Naive thymus-derived CD4-positive, alpha-beta T cell (primary cell): Measurements from ENCODE around the gene CCDC85B. TPM values are rescaled to one million over a fixed set of nuclear protein-coding genes. Genes with fewer than 3 reads are reported as not detected.

Experiments used
- ATAC-seq: fragments of 150-1000 bp; cut with Tn5 transposase; 2 replicates; pipeline ENCODE4 v1.10.0; 2021; ENCODE audit warnings: mild to moderate bottlenecking, moderate library complexity
- CTCF ChIA-PET: fragments of 350-600 bp; sonication (Branson Sonifier 250); formaldehyde crosslinking; loops from one replicate; lab custom pipeline; 2021; ENCODE audit warnings: antibody characterized with exemption; lab: Charles Lee
- POLR2A ChIA-PET: fragments of 350-600 bp; sonication (Branson Sonifier 250); formaldehyde crosslinking; loops from one replicate; lab custom pipeline; 2021; ENCODE audit warnings: antibody characterized with exemption, inconsistent platforms; lab: Charles Lee
- DNase-seq, 9 donors: peaks; one replicate each; pipeline versions ENCODE4 v3.0.0 to v3.0.0-alpha.2; 2020 to 2022; ENCODE audit warnings: mixed read lengths in 1 of 9
- H3K27ac ChIP-seq: one replicate; pipeline ENCODE4 v1.7.0; 2013; ENCODE audit warnings: mild to moderate bottlenecking, low read depth, low read length, moderate library complexity
- H3K27me3 ChIP-seq, 2 donors: one replicate each; pipeline ENCODE4 v1.7.0; 2013; ENCODE audit warnings: low read length in 2 of 2, mild to moderate bottlenecking in 2 of 2, moderate library complexity in 2 of 2; ENCODE audit not compliant: control insufficient read depth in 2 of 2, insufficient read depth in 2 of 2
- H3K36me3 ChIP-seq, 3 experiments: 1 replicate in 2 of 3; 2 replicates in 1 of 3; pipeline ENCODE4 v1.7.0; 2013; ENCODE audit warnings: low read length in 3 of 3, mild to moderate bottlenecking in 3 of 3, moderate library complexity in 1 of 3; ENCODE audit not compliant: insufficient read depth in 3 of 3, control insufficient read depth in 2 of 3
- H3K4me1 ChIP-seq, 2 donors: one replicate each; pipeline ENCODE4 v1.7.0; 2013; ENCODE audit warnings: low read length in 2 of 2, mild to moderate bottlenecking in 2 of 2, moderate library complexity in 1 of 2; ENCODE audit not compliant: control insufficient read depth in 2 of 2, insufficient read depth in 2 of 2
- H3K4me3 ChIP-seq: 2 replicates; pipeline ENCODE4 v1.7.0; 2013; ENCODE audit warnings: mild to moderate bottlenecking, low read length
- H3K9me3 ChIP-seq, 3 experiments: 1 replicate in 2 of 3; 2 replicates in 1 of 3; pipeline ENCODE4 v1.7.0; 2013; ENCODE audit warnings: low read length in 3 of 3; ENCODE audit not compliant: control insufficient read depth in 2 of 3
- H3K27ac Mint-ChIP-seq, 9 donors: one replicate each; pipeline ENCODE4 v1.8.0; 2020 to 2022; ENCODE audit warnings: mixed read lengths in 9 of 9, mild to moderate bottlenecking in 8 of 9, moderate library complexity in 5 of 9, inconsistent platforms in 2 of 9
- H3K27me3 Mint-ChIP-seq, 5 donors: one replicate each; pipeline ENCODE4 v1.8.0; 2021 to 2022; ENCODE audit warnings: mixed read lengths in 5 of 5, mild to moderate bottlenecking in 1 of 5
- H3K36me3 Mint-ChIP-seq, 5 donors: one replicate each; pipeline ENCODE4 v1.8.0; 2020 to 2022; ENCODE audit warnings: mixed read lengths in 5 of 5, mild to moderate bottlenecking in 3 of 5, inconsistent platforms in 1 of 5
- H3K4me1 Mint-ChIP-seq, 7 donors: one replicate each; pipeline ENCODE4 v1.8.0; 2020 to 2022; ENCODE audit warnings: mixed read lengths in 7 of 7, mild to moderate bottlenecking in 3 of 7, inconsistent platforms in 1 of 7
- H3K4me3 Mint-ChIP-seq, 10 donors: one replicate each; pipeline ENCODE4 v1.8.0; 2020 to 2022; ENCODE audit warnings: mild to moderate bottlenecking in 10 of 10, mixed read lengths in 10 of 10, moderate library complexity in 6 of 10, inconsistent platforms in 2 of 10
- H3K9me3 Mint-ChIP-seq, 11 donors: one replicate each; pipeline ENCODE4 v1.8.0; 2020 to 2022; ENCODE audit warnings: mixed read lengths in 11 of 11, mild to moderate bottlenecking in 4 of 11, inconsistent platforms in 1 of 11, moderate library complexity in 1 of 11
- intact Hi-C, 2 donors: fragments of 100-400 bp; cut with micrococcal nuclease; formaldehyde crosslinking; loops; one replicate each; pipeline ENCODE4 v1.15.1; 2023
- polyA plus RNA-seq, 2 donors: library from polyadenylated mRNA; unstranded; fragments of 300-500 nt; fragmentation: Illumina TruSeq; gene quantifications; one replicate each; pipeline ENCODE4 v1.2.3, GENCODE V29; 2021
- total RNA-seq, 6 experiments: library from RNA in 5 of 6; stranded (reverse) in 5 of 6; gene quantifications; 1 replicate in 5 of 6; 2 replicates in 1 of 6; pipeline ENCODE4 v1.2.3 and lab custom pipeline; 2021 to 2026

Gene CCDC85B
- total and polyA plus RNA-seq, 7 experiments from 2014 or later: 21.1 to 85.0 (median 27.4) TPM

GRCh38 chr11:65915101-65915820 is 24.8 kb downstream of the CCDC85B start:
- Histone ChIP-seq H3K27me3 (no peaks in the 10 kb centered on the region), H3K4me1 (peaks cover 16 to 20% of the 10 kb centered on the region in 2 donors), H3K4me3 (no peak overlapping the region), H3K36me3 (peaks cover 0 to 7% (median 0%) of the 10 kb centered on the region in 3 experiments), H3K9me3 (no peaks in the 10 kb centered on the region), H3K27ac (no peak overlapping the region)
- peaks cover 0 to 2% (median 0%) of the 10 kb centered on the region in 5 donors for H3K27me3 Mint-ChIP-seq
- no peak for DNase-seq
- intact Hi-C loops: no loop called here
- H3K4me1 Mint-ChIP-seq: peaks cover 24 to 37% (median 27%) of the 10 kb centered on the region in 7 donors
- POLR2A ChIA-PET: interaction anchor here (0.6 to 2.8 kb wide), 8 partner anchors 8 to 55 kb away, joined by 3 to 17 read pairs (median 3); partner anchors contain the start of genes CCDC85B and MUS81
- peak overlapping the region in 7 of 10 donors; percentile 10 to 46 (median 29) for H3K4me3 Mint-ChIP-seq
- CTCF ChIA-PET: interaction anchor here (0.7 to 1.1 kb wide), 3 partner anchors 26 to 31 kb away, joined by 3 to 5 read pairs (median 4); no protein-coding TSS in a partner anchor
- no peak for ATAC-seq
- peak overlapping the region in 6 of 9 donors; percentile 7 to 70 (median 32) for H3K27ac Mint-ChIP-seq
- H3K9me3 Mint-ChIP-seq: no peaks in the 10 kb centered on the region
- peaks cover 0 to 19% (median 0%) of the 10 kb centered on the region in 5 donors for H3K36me3 Mint-ChIP-seq

- H3K4me3 ChIP-seq: no peak overlapping the region
- Mint-ChIP-seq H3K27me3 (peaks cover 0 to 2% (median 0%) of the 10 kb centered on the region in 5 donors), H3K4me1 (peaks cover 24 to 42% (median 29%) of the 10 kb centered on the region in 7 donors), H3K9me3 (no peaks in the 10 kb centered on the region), H3K36me3 (peaks cover 0 to 21% (median 0%) of the 10 kb centered on the region in 5 donors), H3K4me3 (peak overlapping the region in 2 of 10 donors; percentile 52 to 72), H3K27ac (peak overlapping the region in 2 of 9 donors; percentile 84 to 87)
- peaks cover 0 to 12% (median 0%) of the 10 kb centered on the region in 3 experiments for H3K36me3 ChIP-seq
- DNase-seq: no peak
- ChIA-PET POLR2A (interaction anchor here (1.0 to 2.8 kb wide), 4 partner anchors 12 to 25 kb away, joined by 3 to 17 read pairs (median 4); partner anchors contain the start of gene CCDC85B), CTCF (interaction anchor here (0.7 kb wide), 1 partner anchor 31 kb away, joined by 4 read pairs; no protein-coding TSS in a partner anchor)
- intact Hi-C loops: no loop called here
- peaks cover 22 to 26% of the 10 kb centered on the region in 2 donors for H3K4me1 ChIP-seq
- no peak overlapping the region for H3K27ac ChIP-seq
- ATAC-seq: no peak
- H3K9me3 ChIP-seq: no peaks in the 10 kb centered on the region
- no peaks in the 10 kb centered on the region for H3K27me3 ChIP-seq
These were observed 25.4 kb downstream of the CCDC85B start for GRCh38 chr11:65915821-65916251.

GRCh38 chr11:65916391-65916790 is 25.9 kb downstream of the CCDC85B start:
- no peak for ATAC-seq
- DNase-seq: no peak
- intact Hi-C loops: no loop called here
- H3K27ac Mint-ChIP-seq: peak overlapping the region in 6 of 9 donors; percentile 35 to 87 (median 75)
- H3K9me3 ChIP-seq: no peaks in the 10 kb centered on the region
- ChIA-PET CTCF (interaction anchor here (0.7 kb wide), 1 partner anchor 32 kb away, joined by 4 read pairs; no protein-coding TSS in a partner anchor), POLR2A (interaction anchor here (0.9 to 2.8 kb wide), 4 partner anchors 23 to 43 kb away, joined by 3 to 17 read pairs (median 4); partner anchors contain the start of gene CCDC85B)
- peaks cover 0 to 18% (median 0%) of the 10 kb centered on the region in 3 experiments for H3K36me3 ChIP-seq
- no peaks in the 10 kb centered on the region for H3K27me3 ChIP-seq
- peaks cover 0 to 21% (median 0%) of the 10 kb centered on the region in 5 donors for H3K36me3 Mint-ChIP-seq
- H3K4me3 Mint-ChIP-seq: peak overlapping the region; percentile 52 to 96 (median 88)
- peaks cover 0 to 2% (median 0%) of the 10 kb centered on the region in 5 donors for H3K27me3 Mint-ChIP-seq
- no peak overlapping the region for H3K4me3 ChIP-seq
- H3K27ac ChIP-seq: no peak overlapping the region
- peaks cover 26 to 28% of the 10 kb centered on the region in 2 donors for H3K4me1 ChIP-seq
- no peaks in the 10 kb centered on the region for H3K9me3 Mint-ChIP-seq
- peaks cover 24 to 43% (median 29%) of the 10 kb centered on the region in 7 donors for H3K4me1 Mint-ChIP-seq

- Histone ChIP-seq H3K9me3 (no peaks in the 10 kb centered on the region), H3K4me3 (peak overlapping the region; percentile 83), H3K36me3 (peaks cover 0 to 23% (median 0%) of the 10 kb centered on the region in 3 experiments), H3K4me1 (peaks cover 26 to 28% of the 10 kb centered on the region in 2 donors), H3K27me3 (no peaks in the 10 kb centered on the region), H3K27ac (peak overlapping the region; percentile 27)
- peaks cover 25 to 47% (median 29%) of the 10 kb centered on the region in 7 donors for H3K4me1 Mint-ChIP-seq
- intact Hi-C loops: no loop called here
- H3K4me3 Mint-ChIP-seq: peak overlapping the region; percentile 52 to 96 (median 88)
- no peaks in the 10 kb centered on the region for H3K27me3 Mint-ChIP-seq
- ChIA-PET POLR2A (interaction anchor here (0.6 to 2.5 kb wide), 12 partner anchors 8 to 282 kb away, joined by 3 to 54 read pairs (median 6); partner anchors contain the start of genes CCDC85B, FIBP and FOSL1), CTCF (interaction anchor here (2.3 kb wide), 1 partner anchor 27 kb away, joined by 13 read pairs; the partner anchor contains the start of gene CCDC85B)
- ATAC-seq (no peak), DNase-seq (no peak)
- peaks cover 0 to 22% (median under 1%) of the 10 kb centered on the region in 5 donors for H3K36me3 Mint-ChIP-seq
- peak overlapping the region in 8 of 9 donors; percentile 8 to 86 (median 70) for H3K27ac Mint-ChIP-seq
- no peaks in the 10 kb centered on the region for H3K9me3 Mint-ChIP-seq
These were observed 26.6 kb downstream of the CCDC85B start for GRCh38 chr11:65917077-65917433.

- CTCF ChIA-PET: interaction anchor here (0.6 to 2.3 kb wide), 5 partner anchors 19 to 30 kb away, joined by 3 to 13 read pairs (median 4); partner anchors contain the start of gene CCDC85B
- peaks cover 0 to 29% (median 2%) of the 10 kb centered on the region in 3 experiments for H3K36me3 ChIP-seq
- intact Hi-C loops: no loop called here
These were observed 27.1 kb downstream of the CCDC85B start for GRCh38 chr11:65917434-65918210.

More at GRCh38 chr11:65917434-65918210, 27.1 kb downstream of the CCDC85B start:
- POLR2A ChIA-PET: interaction anchor here (0.6 to 2.5 kb wide), 22 partner anchors 9 to 281 kb away, joined by 3 to 54 read pairs (median 4); partner anchors contain the start of genes CCDC85B, FIBP, FOSL1 and MUS81
- Mint-ChIP-seq H3K36me3 (peaks cover 3 to 27% (median 7%) of the 10 kb centered on the region in 5 donors), H3K4me1 (peaks cover 29 to 52% (median 30%) of the 10 kb centered on the region in 7 donors), H3K9me3 (no peaks in the 10 kb centered on the region), H3K4me3 (peak overlapping the region; percentile 86 to 96 (median 90)), H3K27me3 (no peaks in the 10 kb centered on the region), H3K27ac (peak overlapping the region in 8 of 9 donors; percentile 74 to 94 (median 88))
- no peaks in the 10 kb centered on the region for H3K27me3 ChIP-seq
- no peaks in the 10 kb centered on the region for H3K9me3 ChIP-seq
- ATAC-seq: no peak
- peaks cover 26 to 28% of the 10 kb centered on the region in 2 donors for H3K4me1 ChIP-seq
- peak overlapping the region; percentile 95 for H3K27ac ChIP-seq
- H3K4me3 ChIP-seq: peak overlapping the region; percentile 83
- DNase-seq: no peak
